ENCODE measurements around the gene PAX3. TPM values are rescaled to one million over a fixed set of nuclear protein-coding genes. Genes with fewer than 3 reads are reported as not detected.

Gene PAX3
- total RNA-seq, 1 experiment from 2014 or later = not detected

DNA sequence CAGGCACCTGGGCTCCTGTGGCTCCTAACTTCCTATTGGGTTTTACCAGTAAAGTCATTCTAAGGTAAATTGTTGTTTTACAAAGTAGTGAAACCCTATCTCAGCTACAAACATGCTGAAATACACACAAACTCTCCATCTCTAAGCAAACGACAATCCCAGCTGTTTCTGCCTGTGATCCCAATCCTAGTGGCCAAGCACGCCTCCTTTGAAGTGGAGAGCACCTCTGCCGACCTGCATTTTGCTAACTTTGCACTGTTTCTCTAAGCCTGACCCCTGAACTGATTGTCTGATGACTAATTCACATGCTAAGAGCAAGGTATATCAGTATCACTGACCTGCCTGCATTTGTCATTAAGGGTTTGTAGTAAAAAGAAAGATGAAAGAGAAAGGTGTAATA, 124.3 kb downstream of the PAX3 start:
- H3K27me3 Mint-ChIP-seq (ENCODE audit: low read depth) = peaks cover 63% of the 10 kb centered on the region
- ChIA-PET CTCF (no interaction called here), POLR2A (no interaction called here)
- DNase-seq (ENCODE audit: low spot score) (no peak), ATAC-seq (peak; percentile 66)
- TF ChIP-seq ZNF138 (CRISPR knock-in tag; conservative IDR thresholded peaks at IDR 0.05) (no peak), CBFB (CRISPR knock-in tag; IDR thresholded peaks at IDR 0.05; ENCODE audit: low read depth) (no peak), ESRRA (CRISPR knock-in tag; IDR thresholded peaks at IDR 0.05; ENCODE audit: borderline replicate concordance) (no peak), ATF1 (CRISPR knock-in tag; IDR thresholded peaks at IDR 0.05) (no peak), NR1H2 (CRISPR knock-in tag; IDR thresholded peaks at IDR 0.05) (no peak), CREB1 (CRISPR knock-in tag; IDR thresholded peaks at IDR 0.05) (no peak), NFATC4 (CRISPR knock-in tag; IDR thresholded peaks at IDR 0.05) (no peak), GRHL2 (CRISPR knock-in tag; IDR thresholded peaks at IDR 0.05; ENCODE audit: insufficient replicate concordance, severe bottlenecking) (no peak)
- TF ChIP-seq, protein P1, sequence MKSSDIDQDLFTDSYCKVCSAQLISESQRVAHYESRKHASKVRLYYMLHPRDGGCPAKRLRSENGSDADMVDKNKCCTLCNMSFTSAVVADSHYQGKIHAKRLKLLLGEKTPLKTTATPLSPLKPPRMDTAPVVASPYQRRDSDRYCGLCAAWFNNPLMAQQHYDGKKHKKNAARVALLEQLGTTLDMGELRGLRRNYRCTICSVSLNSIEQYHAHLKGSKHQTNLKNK (CRISPR knock-in tag; IDR thresholded peaks at IDR 0.05) = no peak
- TF ChIP-seq, protein P2, sequence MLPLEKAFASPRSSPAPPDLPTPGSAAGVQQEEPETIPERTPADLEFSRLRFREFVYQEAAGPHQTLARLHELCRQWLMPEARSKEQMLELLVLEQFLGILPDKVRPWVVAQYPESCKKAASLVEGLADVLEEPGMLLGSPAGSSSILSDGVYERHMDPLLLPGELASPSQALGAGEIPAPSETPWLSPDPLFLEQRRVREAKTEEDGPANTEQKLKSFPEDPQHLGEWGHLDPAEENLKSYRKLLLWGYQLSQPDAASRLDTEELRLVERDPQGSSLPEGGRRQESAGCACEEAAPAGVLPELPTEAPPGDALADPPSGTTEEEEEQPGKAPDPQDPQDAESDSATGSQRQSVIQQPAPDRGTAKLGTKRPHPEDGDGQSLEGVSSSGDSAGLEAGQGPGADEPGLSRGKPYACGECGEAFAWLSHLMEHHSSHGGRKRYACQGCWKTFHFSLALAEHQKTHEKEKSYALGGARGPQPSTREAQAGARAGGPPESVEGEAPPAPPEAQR (CRISPR knock-in tag; IDR thresholded peaks at IDR 0.05) = no peak
- TF ChIP-seq, protein P3, sequence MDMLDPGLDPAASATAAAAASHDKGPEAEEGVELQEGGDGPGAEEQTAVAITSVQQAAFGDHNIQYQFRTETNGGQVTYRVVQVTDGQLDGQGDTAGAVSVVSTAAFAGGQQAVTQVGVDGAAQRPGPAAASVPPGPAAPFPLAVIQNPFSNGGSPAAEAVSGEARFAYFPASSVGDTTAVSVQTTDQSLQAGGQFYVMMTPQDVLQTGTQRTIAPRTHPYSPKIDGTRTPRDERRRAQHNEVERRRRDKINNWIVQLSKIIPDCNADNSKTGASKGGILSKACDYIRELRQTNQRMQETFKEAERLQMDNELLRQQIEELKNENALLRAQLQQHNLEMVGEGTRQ (CRISPR knock-in tag; IDR thresholded peaks at IDR 0.05) = no peak
- TF ChIP-seq, protein P4, sequence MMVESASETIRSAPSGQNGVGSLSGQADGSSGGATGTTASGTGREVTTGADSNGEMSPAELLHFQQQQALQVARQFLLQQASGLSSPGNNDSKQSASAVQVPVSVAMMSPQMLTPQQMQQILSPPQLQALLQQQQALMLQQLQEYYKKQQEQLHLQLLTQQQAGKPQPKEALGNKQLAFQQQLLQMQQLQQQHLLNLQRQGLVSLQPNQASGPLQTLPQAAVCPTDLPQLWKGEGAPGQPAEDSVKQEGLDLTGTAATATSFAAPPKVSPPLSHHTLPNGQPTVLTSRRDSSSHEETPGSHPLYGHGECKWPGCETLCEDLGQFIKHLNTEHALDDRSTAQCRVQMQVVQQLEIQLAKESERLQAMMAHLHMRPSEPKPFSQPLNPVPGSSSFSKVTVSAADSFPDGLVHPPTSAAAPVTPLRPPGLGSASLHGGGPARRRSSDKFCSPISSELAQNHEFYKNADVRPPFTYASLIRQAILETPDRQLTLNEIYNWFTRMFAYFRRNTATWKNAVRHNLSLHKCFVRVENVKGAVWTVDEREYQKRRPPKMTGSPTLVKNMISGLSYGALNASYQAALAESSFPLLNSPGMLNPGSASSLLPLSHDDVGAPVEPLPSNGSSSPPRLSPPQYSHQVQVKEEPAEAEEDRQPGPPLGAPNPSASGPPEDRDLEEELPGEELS (CRISPR knock-in tag; IDR thresholded peaks at IDR 0.05) = no peak
- no peak overlapping the region for H3K4me3 Mint-ChIP-seq
- H3K27ac Mint-ChIP-seq = no peak overlapping the region
- H3K9me3 Mint-ChIP-seq = peaks cover 3% of the 10 kb centered on the region; the same call in 1 of the 2 replicates
- peaks cover 17% of the 10 kb centered on the region for H3K4me1 Mint-ChIP-seq
- no peaks in the 10 kb centered on the region for H3K36me3 Mint-ChIP-seq

DNA sequence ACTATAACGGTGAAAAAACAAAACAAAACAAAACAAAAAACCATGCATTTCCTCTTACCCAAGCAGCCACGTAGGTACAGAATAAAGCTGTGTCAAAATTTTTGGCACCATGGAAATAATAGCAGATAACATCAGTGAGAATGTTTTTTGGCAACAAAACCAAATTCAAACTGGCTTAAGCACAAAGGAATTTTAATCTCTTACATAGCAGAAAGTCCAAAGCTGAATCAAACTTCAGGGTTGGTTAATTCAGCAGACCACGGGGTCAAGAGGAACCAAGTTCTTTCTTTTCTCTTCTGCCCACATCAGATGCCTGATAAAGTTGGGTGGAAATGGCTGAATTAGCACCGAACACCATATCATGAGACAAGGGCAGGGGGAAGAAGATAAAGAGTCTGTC, 129.5 kb downstream of the PAX3 start:
- ChIA-PET CTCF (no interaction called here), POLR2A (interaction anchor here (0.6 kb wide), 1 partner anchor 25 kb away, joined by 3 read pairs; no protein-coding TSS in a partner anchor)
- Mint-ChIP-seq H3K27me3 (ENCODE audit: low read depth) (peaks cover 29% of the 10 kb centered on the region), H3K9me3 (peaks cover 3% of the 10 kb centered on the region; the same call in 1 of the 2 replicates), H3K27ac (no peak overlapping the region), H3K4me1 (peaks cover 29% of the 10 kb centered on the region), H3K36me3 (no peaks in the 10 kb centered on the region), H3K4me3 (no peak overlapping the region)
- DNase-seq (ENCODE audit: low spot score) (no peak), ATAC-seq (no peak)
- TF ChIP-seq, protein P5, sequence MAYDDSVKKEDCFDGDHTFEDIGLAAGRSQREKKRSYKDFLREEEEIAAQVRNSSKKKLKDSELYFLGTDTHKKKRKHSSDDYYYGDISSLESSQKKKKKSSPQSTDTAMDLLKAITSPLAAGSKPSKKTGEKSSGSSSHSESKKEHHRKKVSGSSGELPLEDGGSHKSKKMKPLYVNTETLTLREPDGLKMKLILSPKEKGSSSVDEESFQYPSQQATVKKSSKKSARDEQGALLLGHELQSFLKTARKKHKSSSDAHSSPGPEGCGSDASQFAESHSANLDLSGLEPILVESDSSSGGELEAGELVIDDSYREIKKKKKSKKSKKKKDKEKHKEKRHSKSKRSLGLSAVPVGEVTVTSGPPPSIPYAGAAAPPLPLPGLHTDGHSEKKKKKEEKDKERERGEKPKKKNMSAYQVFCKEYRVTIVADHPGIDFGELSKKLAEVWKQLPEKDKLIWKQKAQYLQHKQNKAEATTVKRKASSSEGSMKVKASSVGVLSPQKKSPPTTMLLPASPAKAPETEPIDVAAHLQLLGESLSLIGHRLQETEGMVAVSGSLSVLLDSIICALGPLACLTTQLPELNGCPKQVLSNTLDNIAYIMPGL (CRISPR knock-in tag; IDR thresholded peaks at IDR 0.05) = no peak
- TF ChIP-seq NR3C1 (CRISPR knock-in tag; conservative IDR thresholded peaks at IDR 0.05; ENCODE audit: low read depth) (no peak), IRF2 (CRISPR knock-in tag; IDR thresholded peaks at IDR 0.05; ENCODE audit: borderline replicate concordance, low read depth) (no peak), SMAD3 (CRISPR knock-in tag; IDR thresholded peaks at IDR 0.05; ENCODE audit: borderline replicate concordance) (no peak), EMX1 (CRISPR knock-in tag; IDR thresholded peaks at IDR 0.05) (no peak), TP53 (CRISPR knock-in tag; IDR thresholded peaks at IDR 0.05) (no peak)
- TF ChIP-seq, protein P6, sequence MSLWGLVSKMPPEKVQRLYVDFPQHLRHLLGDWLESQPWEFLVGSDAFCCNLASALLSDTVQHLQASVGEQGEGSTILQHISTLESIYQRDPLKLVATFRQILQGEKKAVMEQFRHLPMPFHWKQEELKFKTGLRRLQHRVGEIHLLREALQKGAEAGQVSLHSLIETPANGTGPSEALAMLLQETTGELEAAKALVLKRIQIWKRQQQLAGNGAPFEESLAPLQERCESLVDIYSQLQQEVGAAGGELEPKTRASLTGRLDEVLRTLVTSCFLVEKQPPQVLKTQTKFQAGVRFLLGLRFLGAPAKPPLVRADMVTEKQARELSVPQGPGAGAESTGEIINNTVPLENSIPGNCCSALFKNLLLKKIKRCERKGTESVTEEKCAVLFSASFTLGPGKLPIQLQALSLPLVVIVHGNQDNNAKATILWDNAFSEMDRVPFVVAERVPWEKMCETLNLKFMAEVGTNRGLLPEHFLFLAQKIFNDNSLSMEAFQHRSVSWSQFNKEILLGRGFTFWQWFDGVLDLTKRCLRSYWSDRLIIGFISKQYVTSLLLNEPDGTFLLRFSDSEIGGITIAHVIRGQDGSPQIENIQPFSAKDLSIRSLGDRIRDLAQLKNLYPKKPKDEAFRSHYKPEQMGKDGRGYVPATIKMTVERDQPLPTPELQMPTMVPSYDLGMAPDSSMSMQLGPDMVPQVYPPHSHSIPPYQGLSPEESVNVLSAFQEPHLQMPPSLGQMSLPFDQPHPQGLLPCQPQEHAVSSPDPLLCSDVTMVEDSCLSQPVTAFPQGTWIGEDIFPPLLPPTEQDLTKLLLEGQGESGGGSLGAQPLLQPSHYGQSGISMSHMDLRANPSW (CRISPR knock-in tag; conservative IDR thresholded peaks at IDR 0.05; ENCODE audit: low read depth) = no peak
- TF ChIP-seq, protein P7, sequence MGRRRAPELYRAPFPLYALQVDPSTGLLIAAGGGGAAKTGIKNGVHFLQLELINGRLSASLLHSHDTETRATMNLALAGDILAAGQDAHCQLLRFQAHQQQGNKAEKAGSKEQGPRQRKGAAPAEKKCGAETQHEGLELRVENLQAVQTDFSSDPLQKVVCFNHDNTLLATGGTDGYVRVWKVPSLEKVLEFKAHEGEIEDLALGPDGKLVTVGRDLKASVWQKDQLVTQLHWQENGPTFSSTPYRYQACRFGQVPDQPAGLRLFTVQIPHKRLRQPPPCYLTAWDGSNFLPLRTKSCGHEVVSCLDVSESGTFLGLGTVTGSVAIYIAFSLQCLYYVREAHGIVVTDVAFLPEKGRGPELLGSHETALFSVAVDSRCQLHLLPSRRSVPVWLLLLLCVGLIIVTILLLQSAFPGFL (CRISPR knock-in tag; IDR thresholded peaks at IDR 0.05; ENCODE audit: borderline replicate concordance) = no peak
- TF ChIP-seq, protein P1 (CRISPR knock-in tag; IDR thresholded peaks at IDR 0.05) = no peak

Data from WTC11 (cell line).